Measurements from ENCODE around the gene COQ3.

DNA sequence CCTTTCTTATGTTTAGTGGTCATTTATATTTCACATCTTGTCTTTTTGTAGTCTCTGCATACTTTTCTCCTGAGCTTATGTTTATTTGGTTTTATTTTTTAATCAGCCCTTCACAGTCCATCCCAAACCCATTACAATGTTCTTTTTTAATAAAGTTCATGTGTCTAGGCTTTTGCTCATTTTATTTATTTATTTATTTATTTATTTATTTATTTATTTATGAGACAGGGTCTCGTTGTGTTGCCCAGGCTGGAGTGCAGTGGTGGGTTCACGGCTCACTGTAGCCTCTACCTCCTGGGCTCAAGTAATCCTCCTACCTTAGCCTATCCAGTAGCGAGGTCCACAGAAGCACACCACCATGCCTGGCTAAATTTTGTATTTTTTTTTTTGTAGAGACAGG lies 3.1 kb downstream of the COQ3 start:
- TF ChIP-seq GATA2 (IDR thresholded peaks at IDR 0.05; ENCODE audit: low read depth, low read length) (no peak), GATA3 (IDR thresholded peaks at IDR 0.05; ENCODE audit: low read depth, low read length) (no peak)

All from SH-SY5Y (cell line).